ENCODE data around the gene CEP55. TPM values are rescaled to one million over a fixed set of nuclear protein-coding genes. Genes with fewer than 3 reads are reported as not detected.

The CEP55 gene
- total RNA-seq (2014; rRNA removed; shearing (Covaris generic)): 52.9 and 58.9 TPM in 2 replicates

- DNase-seq (ENCODE audit: low spot score): peak; percentile 86
- in situ Hi-C loops (cut with HindIII; ENCODE audit: low sequenced_read_pairs): no loop called here
Measured at GRCh38 chr10:93496322-93497041, at the start of gene CEP55. TSS of gene CEP55 (plus strand) at chr10:93496612. CDS start at chr10:93500052, 3,440 bp downstream.

- in situ Hi-C loops (cut with HindIII; ENCODE audit: low sequenced_read_pairs): no loop called here
- DNase-seq (ENCODE audit: low spot score): no peak
Measured at GRCh38 chr10:93447019-93447418, 49.4 kb upstream of the CEP55 start.

GRCh38 chr10:93447970-93448369 is 48.4 kb upstream of the CEP55 start:
- in situ Hi-C loops (cut with HindIII; ENCODE audit: low sequenced_read_pairs): no loop called here

GRCh38 chr10:93451244-93451947 is 45.0 kb upstream of the CEP55 start:
- in situ Hi-C loops (cut with HindIII; ENCODE audit: low sequenced_read_pairs): no loop called here
- DNase-seq (ENCODE audit: low spot score): no peak

More at GRCh38 chr10:93447970-93448369, 48.4 kb upstream of the CEP55 start:
- no peak for DNase-seq (ENCODE audit: low spot score)

GRCh38 chr10:93452143-93452542 is 44.3 kb upstream of the CEP55 start:
- DNase-seq (ENCODE audit: low spot score): no peak
- in situ Hi-C loops (cut with HindIII; ENCODE audit: low sequenced_read_pairs): no loop called here

GRCh38 chr10:93454146-93454545 is 42.3 kb upstream of the CEP55 start:
- DNase-seq (ENCODE audit: low spot score): no peak
- in situ Hi-C loops (cut with HindIII; ENCODE audit: low sequenced_read_pairs): no loop called here

GRCh38 chr10:93454736-93455135 is 41.7 kb upstream of the CEP55 start:
- in situ Hi-C loops (cut with HindIII; ENCODE audit: low sequenced_read_pairs): no loop called here
- no peak for DNase-seq (ENCODE audit: low spot score)

- in situ Hi-C loops (cut with HindIII; ENCODE audit: low sequenced_read_pairs): no loop called here
- no peak for DNase-seq (ENCODE audit: low spot score)
Measured at GRCh38 chr10:93456480-93456879, 39.9 kb upstream of the CEP55 start.

- in situ Hi-C loops (cut with HindIII; ENCODE audit: low sequenced_read_pairs): no loop called here
Measured at GRCh38 chr10:93457511-93457910, 38.9 kb upstream of the CEP55 start.

GRCh38 chr10:93458821-93459257 is 37.6 kb upstream of the CEP55 start:
- DNase-seq (ENCODE audit: low spot score): peak; percentile 71
- in situ Hi-C loops (cut with HindIII; ENCODE audit: low sequenced_read_pairs): no loop called here

More at GRCh38 chr10:93457511-93457910, 38.9 kb upstream of the CEP55 start:
- DNase-seq (ENCODE audit: low spot score): no peak

GRCh38 chr10:93459466-93459865 is 36.9 kb upstream of the CEP55 start:
- in situ Hi-C loops (cut with HindIII; ENCODE audit: low sequenced_read_pairs): no loop called here
- no peak for DNase-seq (ENCODE audit: low spot score)

- no peak for DNase-seq (ENCODE audit: low spot score)
- in situ Hi-C loops (cut with HindIII; ENCODE audit: low sequenced_read_pairs): no loop called here
Measured at GRCh38 chr10:93461109-93461806, 35.2 kb upstream of the CEP55 start.

GRCh38 chr10:93461807-93462178 is 34.6 kb upstream of the CEP55 start:
- in situ Hi-C loops (cut with HindIII; ENCODE audit: low sequenced_read_pairs): no loop called here
- DNase-seq (ENCODE audit: low spot score): no peak

GRCh38 chr10:93462371-93462770 is 34.0 kb upstream of the CEP55 start:
- in situ Hi-C loops (cut with HindIII; ENCODE audit: low sequenced_read_pairs): no loop called here
- no peak for DNase-seq (ENCODE audit: low spot score)

- no peak for DNase-seq (ENCODE audit: low spot score)
- in situ Hi-C loops (cut with HindIII; ENCODE audit: low sequenced_read_pairs): no loop called here
Measured at GRCh38 chr10:93462881-93463280, 33.5 kb upstream of the CEP55 start.

GRCh38 chr10:93463723-93464476 is 32.5 kb upstream of the CEP55 start:
- in situ Hi-C loops (cut with HindIII; ENCODE audit: low sequenced_read_pairs): no loop called here
- no peak for DNase-seq (ENCODE audit: low spot score)

GRCh38 chr10:93464776-93465388 is 31.5 kb upstream of the CEP55 start:
- no peak for DNase-seq (ENCODE audit: low spot score)
- in situ Hi-C loops (cut with HindIII; ENCODE audit: low sequenced_read_pairs): no loop called here

- peak; percentile 33 for DNase-seq (ENCODE audit: low spot score)
- in situ Hi-C loops (cut with HindIII; ENCODE audit: low sequenced_read_pairs): no loop called here
Measured at GRCh38 chr10:93465806-93466675, 30.4 kb upstream of the CEP55 start.

Measured in G401 (cell line).